Vagina (tissue), 2 donors: Measurements from ENCODE around the gene TNFRSF19.

Source experiments
- CTCF ChIP-seq, 3 experiments: fragments of 450-650 bp in 2 of 3; fragments of 200-600 bp in 1 of 3; sonication (generic) in 1 of 3; IDR thresholded peaks; one replicate each; pipeline ENCODE4 v1.5.1; 2017 to 2019; ENCODE audit warnings: antibody characterized with exemption in 3 of 3, mild to moderate bottlenecking in 2 of 3, moderate library complexity in 2 of 3
- POLR2A ChIP-seq, 2 donors: fragments of 450-650 bp; IDR thresholded peaks; one replicate each; pipeline ENCODE4 v1.6.1; 2017; ENCODE audit warnings: antibody characterized with exemption in 2 of 2, mild to moderate bottlenecking in 2 of 2, moderate library complexity in 2 of 2
- POLR2AphosphoS5 ChIP-seq, 2 donors: sonication (generic); formaldehyde crosslinking; IDR thresholded peaks; one replicate each; pipeline ENCODE4 v1.9.0; 2017; ENCODE audit warnings: antibody characterized with exemption in 2 of 2, mild to moderate bottlenecking in 2 of 2, low read depth in 1 of 2; ENCODE audit not compliant: insufficient read depth in 1 of 2

DNA sequence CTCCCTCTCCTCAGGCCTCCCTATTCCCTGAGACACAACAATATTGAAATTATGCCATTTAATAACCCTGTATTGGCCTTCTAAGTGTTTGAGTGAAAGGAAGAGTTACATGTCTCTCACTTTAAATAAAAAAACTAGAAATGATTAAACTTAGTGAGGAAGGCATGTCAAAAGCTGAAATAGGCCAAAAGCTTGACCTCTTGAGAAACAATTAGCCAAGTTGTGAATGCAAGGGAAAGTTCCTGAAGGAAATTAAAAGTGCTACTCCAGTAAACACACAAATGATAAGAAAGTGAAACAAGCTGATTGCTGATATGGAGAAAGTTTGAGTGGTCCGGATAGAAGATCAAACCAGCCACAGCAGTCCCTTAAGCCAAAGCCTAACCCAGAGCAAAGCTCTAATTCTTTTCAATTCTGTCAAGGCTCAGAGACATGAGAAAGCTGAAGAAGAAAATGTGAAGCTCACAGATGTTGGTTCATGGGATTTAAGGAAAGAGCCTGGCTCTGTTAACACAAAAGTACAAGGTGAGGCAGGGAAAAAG lies 127.6 kb downstream of the TNFRSF19 start:
- TF ChIP-seq CTCF (IDR thresholded peaks at IDR 0.05), result no peak
- TF ChIP-seq POLR2AphosphoS5 (IDR thresholded peaks at IDR 0.05; ENCODE audit: insufficient read depth in 1 of 2, low read depth in 1 of 2), result no peak
- TF ChIP-seq POLR2A (IDR thresholded peaks at IDR 0.05), result no peak
